A673 (cell line): ENCODE data around the gene NQO2.

Source experiments
- EZH2 ChIP-seq: fragments of 200-600 bp; sonication (generic); IDR thresholded peaks from 2 replicates; pipeline ENCODE4 v1.6.1; 2017; ENCODE audit warnings: borderline replicate concordance, low read depth, mild to moderate bottlenecking, mixed read lengths, antibody characterized with exemption, low read length; ENCODE audit not compliant: poor library complexity, severe bottlenecking
- TF ChIP-seq, protein P1 (sequence below): fragments of 300-800, 200-600 bp; sonication (generic); conservative IDR thresholded peaks from 2 replicates; pipeline ENCODE4 v1.5.1; 2017; ENCODE audit warnings: low read depth, mild to moderate bottlenecking, antibody characterized with exemption, low read length, moderate library complexity, mixed read lengths

GRCh38 chr6:3019065-3019464 is 19.4 kb downstream of the NQO2 start:
- TF ChIP-seq, protein P1, sequence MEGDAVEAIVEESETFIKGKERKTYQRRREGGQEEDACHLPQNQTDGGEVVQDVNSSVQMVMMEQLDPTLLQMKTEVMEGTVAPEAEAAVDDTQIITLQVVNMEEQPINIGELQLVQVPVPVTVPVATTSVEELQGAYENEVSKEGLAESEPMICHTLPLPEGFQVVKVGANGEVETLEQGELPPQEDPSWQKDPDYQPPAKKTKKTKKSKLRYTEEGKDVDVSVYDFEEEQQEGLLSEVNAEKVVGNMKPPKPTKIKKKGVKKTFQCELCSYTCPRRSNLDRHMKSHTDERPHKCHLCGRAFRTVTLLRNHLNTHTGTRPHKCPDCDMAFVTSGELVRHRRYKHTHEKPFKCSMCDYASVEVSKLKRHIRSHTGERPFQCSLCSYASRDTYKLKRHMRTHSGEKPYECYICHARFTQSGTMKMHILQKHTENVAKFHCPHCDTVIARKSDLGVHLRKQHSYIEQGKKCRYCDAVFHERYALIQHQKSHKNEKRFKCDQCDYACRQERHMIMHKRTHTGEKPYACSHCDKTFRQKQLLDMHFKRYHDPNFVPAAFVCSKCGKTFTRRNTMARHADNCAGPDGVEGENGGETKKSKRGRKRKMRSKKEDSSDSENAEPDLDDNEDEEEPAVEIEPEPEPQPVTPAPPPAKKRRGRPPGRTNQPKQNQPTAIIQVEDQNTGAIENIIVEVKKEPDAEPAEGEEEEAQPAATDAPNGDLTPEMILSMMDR, result no peak
- TF ChIP-seq EZH2, result no peak
